Vagina (tissue), 2 donors: ENCODE measurements around the gene DMAC2. TPM values are rescaled to one million over a fixed set of nuclear protein-coding genes. Genes with fewer than 3 reads are reported as not detected.

Experiments used
- DNase-seq, 2 donors: peaks; one replicate each; pipeline ENCODE4 v3.0.0-alpha.2; 2017; ENCODE audit errors: extremely low spot score in 2 of 2
- H3K27ac ChIP-seq: fragments of 200-600 bp; sonication (generic); one replicate; pipeline ENCODE4 v1.5.1; 2019
- H3K27me3 ChIP-seq: fragments of 200-600 bp; sonication (generic); one replicate; pipeline ENCODE4 v1.5.1; 2019
- H3K36me3 ChIP-seq, 2 donors: fragments of 200-600 bp; sonication (generic); one replicate each; pipeline ENCODE4 v1.5.1; 2017 to 2019
- H3K4me1 ChIP-seq: fragments of 200-600 bp; sonication (generic); one replicate; pipeline ENCODE4 v1.5.1; 2019
- H3K4me3 ChIP-seq, 2 donors: fragments of 200-600 bp; sonication (generic); 1 replicate in 1 of 2; 2 replicates in 1 of 2; pipeline ENCODE4 v1.5.1; 2016 to 2019
- H3K9me3 ChIP-seq: fragments of 200-600 bp; sonication (generic); one replicate; pipeline ENCODE4 v1.5.1; 2019
- CTCF ChIP-seq, 3 experiments: fragments of 450-650 bp in 2 of 3; fragments of 200-600 bp in 1 of 3; sonication (generic) in 1 of 3; IDR thresholded peaks; one replicate each; pipeline ENCODE4 v1.5.1; 2017 to 2019; ENCODE audit warnings: antibody characterized with exemption in 3 of 3, mild to moderate bottlenecking in 2 of 3, moderate library complexity in 2 of 3
- POLR2A ChIP-seq, 2 donors: fragments of 450-650 bp; IDR thresholded peaks; one replicate each; pipeline ENCODE4 v1.6.1; 2017; ENCODE audit warnings: antibody characterized with exemption in 2 of 2, mild to moderate bottlenecking in 2 of 2, moderate library complexity in 2 of 2
- POLR2AphosphoS5 ChIP-seq, 2 donors: sonication (generic); formaldehyde crosslinking; IDR thresholded peaks; one replicate each; pipeline ENCODE4 v1.9.0; 2017; ENCODE audit warnings: antibody characterized with exemption in 2 of 2, mild to moderate bottlenecking in 2 of 2, low read depth in 1 of 2; ENCODE audit not compliant: insufficient read depth in 1 of 2
- intact Hi-C: fragments of 100-400 bp; cut with DNase I; formaldehyde crosslinking; loops from one replicate; pipeline ENCODE4 v1.15.1; 2023
- total RNA-seq: library from RNA; depleted of rRNA; stranded (reverse); fragments of >200 nt; gene quantifications from one replicate; pipeline ENCODE4 v1.2.3, GENCODE V29; 2016

Gene DMAC2
- total RNA-seq, 1 donor from 2014 or later: 39.8 TPM

- Histone ChIP-seq H3K27me3 (no peaks in the 10 kb centered on the region), H3K4me1 (peaks cover 46% of the 10 kb centered on the region), H3K36me3 (peaks cover 6 to 33% of the 10 kb centered on the region in 2 donors), H3K4me3 (peak overlapping the region; percentile 54 to 61), H3K27ac (peak overlapping the region; percentile 90), H3K9me3 (no peaks in the 10 kb centered on the region)
- TF ChIP-seq CTCF (IDR thresholded peaks at IDR 0.05): no peak
- no peak for DNase-seq
- intact Hi-C loops: no loop called here
Observed at GRCh38 chr19:41426116-41426841, 13.4 kb downstream of the DMAC2 start.

- Histone ChIP-seq H3K4me3 (peak overlapping the region; percentile 54 to 61), H3K9me3 (no peaks in the 10 kb centered on the region), H3K4me1 (peaks cover 46% of the 10 kb centered on the region), H3K27ac (peak overlapping the region; percentile 90), H3K36me3 (peaks cover 6 to 37% of the 10 kb centered on the region in 2 donors), H3K27me3 (no peaks in the 10 kb centered on the region)
- no peak for DNase-seq
- TF ChIP-seq CTCF (IDR thresholded peaks at IDR 0.05) (no peak), POLR2A (IDR thresholded peaks at IDR 0.05) (no peak), POLR2AphosphoS5 (IDR thresholded peaks at IDR 0.05; ENCODE audit: insufficient read depth in 1 of 2, low read depth in 1 of 2) (no peak)
- intact Hi-C loops: no loop called here
Observed at GRCh38 chr19:41425174-41426115, 14.3 kb downstream of the DMAC2 start.

GRCh38 chr19:41424335-41425173, 15.2 kb downstream of the DMAC2 start:
- Histone ChIP-seq H3K9me3 (no peaks in the 10 kb centered on the region), H3K27me3 (no peaks in the 10 kb centered on the region), H3K4me1 (peaks cover 46% of the 10 kb centered on the region), H3K27ac (peak overlapping the region; percentile 90), H3K4me3 (peak overlapping the region in 1 of 2 donors; percentile 61), H3K36me3 (peaks cover 6 to 44% of the 10 kb centered on the region in 2 donors)
- TF ChIP-seq POLR2AphosphoS5 (IDR thresholded peaks at IDR 0.05; ENCODE audit: insufficient read depth in 1 of 2, low read depth in 1 of 2): no peak
- TF ChIP-seq POLR2A (IDR thresholded peaks at IDR 0.05): no peak
- TF ChIP-seq CTCF (IDR thresholded peaks at IDR 0.05): no peak
- DNase-seq: no peak
- intact Hi-C loops: no loop called here

GRCh38 chr19:41422955-41423354, 16.8 kb downstream of the DMAC2 start:
- no peak overlapping the region for H3K4me3 ChIP-seq
- peaks cover 6 to 55% of the 10 kb centered on the region in 2 donors for H3K36me3 ChIP-seq
- intact Hi-C loops: no loop called here
- H3K27me3 ChIP-seq: no peaks in the 10 kb centered on the region
- no peaks in the 10 kb centered on the region for H3K9me3 ChIP-seq
- no peak overlapping the region for H3K27ac ChIP-seq
- no peak for DNase-seq
- TF ChIP-seq POLR2AphosphoS5 (IDR thresholded peaks at IDR 0.05; ENCODE audit: insufficient read depth in 1 of 2, low read depth in 1 of 2): no peak
- no peak for TF ChIP-seq POLR2A (IDR thresholded peaks at IDR 0.05)
- TF ChIP-seq CTCF (IDR thresholded peaks at IDR 0.05): no peak
- H3K4me1 ChIP-seq: peaks cover 34% of the 10 kb centered on the region
